ENCODE measurements around the gene IGF2BP2. TPM values are rescaled to one million over a fixed set of nuclear protein-coding genes. Genes with fewer than 3 reads are reported as not detected.
A peak's percentile ranks its signal among the peaks of the same experiment; 100 is the strongest.

The IGF2BP2 gene
- total and polyA plus RNA-seq, 2 of the 13 experiments (the other 11 are each of a cell fraction or from before 2014, with no cell fraction given), result 6.5 to 46.0 TPM

- ChIA-PET CTCF (ENCODE audit: low intra/inter-chr PET ratio, low total read pairs) (no interaction called here), POLR2A (no interaction called here)
- no peak for TF ChIP-seq AHR (CRISPR knock-in tag; IDR thresholded peaks at IDR 0.05)
- peak; percentile 23; the same call in 1 of the 2 replicates for TF ChIP-seq POLR2G (IDR thresholded peaks at IDR 0.05; ENCODE audit: low read depth, low read length)
- WGBS (ENCODE audit: low lambda C conversion rate), result 96% methylated on average over 10 of the region's 10 CpGs
- peaks cover 38 to 65% of the 10 kb centered on the region in 2 experiments for H3K36me3 ChIP-seq (replicated peaks in 1 of 2; ENCODE audit: control insufficient read depth in 1 of 2, insufficient read depth in 2 of 2, low read length in 2 of 2)
- in situ Hi-C loops (cut with HindIII; ENCODE audit: extremely low pct_ligation_motif_present, low pct_unique_long_range_greater_than_20kb) (no loop called here), intact Hi-C loops (cut with micrococcal nuclease; ENCODE audit: unreplicated experiment) (no loop called here)
- no peaks in the 10 kb centered on the region for H3K4me1 ChIP-seq (ENCODE audit: insufficient read depth, low read length)
- no peaks in the 10 kb centered on the region for H3K27me3 ChIP-seq (ENCODE audit: control insufficient read depth in 1 of 2, insufficient read depth in 2 of 2, low read length in 2 of 2)
- no peaks in the 10 kb centered on the region for H3K9me3 ChIP-seq (ENCODE audit: low read length)
- no peak overlapping the region for H3K4me3 ChIP-seq (replicated peaks in 1 of 3; ENCODE audit: insufficient read depth in 1 of 3, low read depth in 2 of 3, low read length in 3 of 3)
- H3K79me2 ChIP-seq (ENCODE audit: insufficient read depth, low read length), result no peaks in the 10 kb centered on the region
- H3K9ac ChIP-seq (ENCODE audit: insufficient read depth, low read depth, low read length), result no peak overlapping the region
- H2AFZ ChIP-seq (ENCODE audit: low read length), result no peak overlapping the region
- 0 out of 2 replicates have a peak, but pooled peaks cover 3% of the 10 kb centered on the region for H4K20me1 ChIP-seq (ENCODE audit: insufficient read depth, low read length)
- BruUV-seq (replicated peaks), result no TSS peak
- FAIRE-seq (no peak), DNase-seq (ENCODE audit: low spot score) (no peak), ATAC-seq (no peak)
- no peak overlapping the region for H3K4me2 ChIP-seq (ENCODE audit: low read depth, low read length)
- no peak overlapping the region for H3K27ac ChIP-seq (ENCODE audit: extremely low read length, insufficient read depth, low read length)
Measured at GRCh38 chr3:185647880-185648210, 177.0 kb downstream of the IGF2BP2 start.

GRCh38 chr3:185647134-185647879 lies 177.5 kb downstream of the IGF2BP2 start:
- intact Hi-C loops (cut with micrococcal nuclease; ENCODE audit: unreplicated experiment) (no loop called here), in situ Hi-C loops (cut with HindIII; ENCODE audit: extremely low pct_ligation_motif_present, low pct_unique_long_range_greater_than_20kb) (no loop called here)
- Histone ChIP-seq H3K4me3 (replicated peaks in 1 of 3; ENCODE audit: insufficient read depth in 1 of 3, low read depth in 2 of 3, low read length in 3 of 3) (no peak overlapping the region), H3K27me3 (ENCODE audit: control insufficient read depth in 1 of 2, insufficient read depth in 2 of 2, low read length in 2 of 2) (no peaks in the 10 kb centered on the region), H4K20me1 (ENCODE audit: insufficient read depth, low read length) (0 out of 2 replicates have a peak, but pooled peaks cover 3% of the 10 kb centered on the region), H3K4me2 (ENCODE audit: low read depth, low read length) (no peak overlapping the region), H3K9me3 (ENCODE audit: low read length) (no peaks in the 10 kb centered on the region), H3K79me2 (ENCODE audit: insufficient read depth, low read length) (no peaks in the 10 kb centered on the region), H3K9ac (ENCODE audit: insufficient read depth, low read depth, low read length) (no peak overlapping the region), H3K27ac (ENCODE audit: extremely low read length, insufficient read depth, low read length) (no peak overlapping the region), H2AFZ (ENCODE audit: low read length) (no peak overlapping the region), H3K4me1 (ENCODE audit: insufficient read depth, low read length) (no peaks in the 10 kb centered on the region), H3K36me3 (replicated peaks in 1 of 2; ENCODE audit: control insufficient read depth in 1 of 2, insufficient read depth in 2 of 2, low read length in 2 of 2) (peaks cover 35 to 62% of the 10 kb centered on the region in 2 experiments)
- BruUV-seq (replicated peaks), result no TSS peak
- FAIRE-seq (no peak), ATAC-seq (no peak), DNase-seq (ENCODE audit: low spot score) (no peak)
- CTCF ChIA-PET (ENCODE audit: low intra/inter-chr PET ratio, low total read pairs), result no interaction called here
- TF ChIP-seq POLR2G (IDR thresholded peaks at IDR 0.05; ENCODE audit: low read depth, low read length) (peak; percentile 20; the same call in 1 of the 2 replicates), AGO2 (optimal IDR thresholded peaks at IDR 0.05; ENCODE audit: low read depth, low read length) (peak; percentile 73), ZNF256 (CRISPR knock-in tag; conservative IDR thresholded peaks at IDR 0.05) (no peak), ETV6 (CRISPR knock-in tag; conservative IDR thresholded peaks at IDR 0.05) (no peak), THAP8 (CRISPR knock-in tag; IDR thresholded peaks at IDR 0.05; ENCODE audit: borderline replicate concordance) (no peak), ZNF563 (CRISPR knock-in tag; IDR thresholded peaks at IDR 0.05) (no peak), MTF1 (CRISPR knock-in tag; IDR thresholded peaks at IDR 0.05) (no peak), ATF1 (CRISPR knock-in tag; IDR thresholded peaks at IDR 0.05) (no peak), PAWR (CRISPR knock-in tag; IDR thresholded peaks at IDR 0.05; ENCODE audit: borderline replicate concordance) (no peak), CENPT (CRISPR knock-in tag; IDR thresholded peaks at IDR 0.05; ENCODE audit: low read depth) (no peak)
- POLR2A ChIA-PET, result no interaction called here
- 98% methylated on average over 18 of the region's 19 CpGs for WGBS (ENCODE audit: low lambda C conversion rate)
